MM.1S (cell line): ENCODE data around the gene PRSS2.

Source experiments
- DNase-seq: peaks from one replicate; pipeline ENCODE4 v3.0.0-alpha.2; 2015
- H2AFZ ChIP-seq: fragments of 300-600 bp; sonication (generic); 2 replicates; pipeline ENCODE4 v1.6.0; 2016; ENCODE audit warnings: antibody characterized with exemption, low read length
- H3F3A ChIP-seq: fragments of 300-600 bp; sonication (generic); 2 replicates; pipeline ENCODE4 v1.6.1; 2016; ENCODE audit warnings: mild to moderate bottlenecking, antibody characterized with exemption, low read length, moderate library complexity, mixed read lengths; ENCODE audit not compliant: insufficient read depth
- H3K27ac ChIP-seq: fragments of 300-600 bp; sonication (generic); 2 replicates; pipeline ENCODE4 v1.5.1; 2016; ENCODE audit warnings: mild to moderate bottlenecking, low read length
- H3K27me3 ChIP-seq: fragments of 300-600 bp; sonication (generic); replicated peaks from 2 replicates; pipeline ENCODE4 v1.6.0; 2016; ENCODE audit warnings: low read length; ENCODE audit not compliant: insufficient read depth
- H3K36me3 ChIP-seq: fragments of 300-600 bp; sonication (generic); replicated peaks from 2 replicates; pipeline ENCODE4 v1.6.1; 2016; ENCODE audit warnings: mild to moderate bottlenecking, low read length, mixed read lengths; ENCODE audit not compliant: insufficient read depth
- H3K4me1 ChIP-seq: fragments of 300-600 bp; sonication (generic); 2 replicates; pipeline ENCODE4 v1.6.1; 2016; ENCODE audit warnings: low read length, mixed read lengths
- H3K4me2 ChIP-seq: fragments of 300-600 bp; sonication (generic); 2 replicates; pipeline ENCODE4 v1.6.0; 2016; ENCODE audit warnings: low read depth, low read length
- H3K4me3 ChIP-seq: fragments of 300-600 bp; sonication (generic); 2 replicates; pipeline ENCODE4 v1.5.1; 2016; ENCODE audit warnings: low read length, mixed read lengths
- H3K79me2 ChIP-seq: fragments of 300-600 bp; sonication (generic); 2 replicates; pipeline ENCODE4 v1.6.1; 2016; ENCODE audit warnings: mixed run types, low read length, mixed read lengths
- H3K9ac ChIP-seq: fragments of 300-600 bp; sonication (generic); 2 replicates; pipeline ENCODE4 v1.6.1; 2016; ENCODE audit warnings: low read length, mixed read lengths
- H3K9me2 ChIP-seq: fragments of 300-600 bp; sonication (generic); replicated peaks from 2 replicates; pipeline ENCODE4 v1.6.1; 2016; ENCODE audit warnings: mild to moderate bottlenecking, low read length, mixed read lengths; ENCODE audit not compliant: insufficient read depth
- H3K9me3 ChIP-seq: fragments of 300-600 bp; sonication (generic); replicated peaks from 2 replicates; pipeline ENCODE4 v1.6.1; 2016; ENCODE audit warnings: mild to moderate bottlenecking, low read length, mixed read lengths; ENCODE audit not compliant: insufficient read depth
- H4K20me1 ChIP-seq: fragments of 300-600 bp; sonication (generic); 2 replicates; pipeline ENCODE4 v1.6.1; 2016; ENCODE audit warnings: mild to moderate bottlenecking, low read length, moderate library complexity, mixed read lengths; ENCODE audit not compliant: insufficient read depth
- CTCF ChIP-seq: fragments of 300-600 bp; sonication (generic); IDR thresholded peaks from 2 replicates; pipeline ENCODE4 v1.5.1; 2016; ENCODE audit warnings: antibody characterized with exemption, low read length, mixed read lengths
- EZH2 ChIP-seq: fragments of 300-600 bp; sonication (generic); optimal IDR thresholded peaks from 2 replicates; pipeline ENCODE3; 2017; ENCODE audit warnings: low read depth, mild to moderate bottlenecking, antibody characterized with exemption, low read length, mixed read lengths
- EZH2phosphoT487 ChIP-seq: fragments of 300-600 bp; sonication (generic); IDR thresholded peaks from 2 replicates; pipeline ENCODE4 v1.6.1; 2018; ENCODE audit warnings: antibody characterized with exemption, low read length

PRSS2 gene

GRCh38 chr7:142793156-142793555, 22.4 kb downstream of the PRSS2 start:
- Histone ChIP-seq H3K27ac (no peak overlapping the region), H3K79me2 (no peaks in the 10 kb centered on the region), H3K9me3 (no peaks in the 10 kb centered on the region), H3F3A (no peaks in the 10 kb centered on the region), H3K9me2 (no peaks in the 10 kb centered on the region), H3K4me3 (no peak overlapping the region), H3K9ac (no peak overlapping the region), H3K36me3 (no peaks in the 10 kb centered on the region), H4K20me1 (no peaks in the 10 kb centered on the region), H3K4me1 (peaks cover 7% of the 10 kb centered on the region; the same call in 1 of the 2 replicates), H3K27me3 (0 out of 2 replicates have a peak, but pooled peaks cover 14% of the 10 kb centered on the region), H2AFZ (no peak overlapping the region), H3K4me2 (no peak overlapping the region)
- no peak for TF ChIP-seq EZH2phosphoT487
- no peak for TF ChIP-seq CTCF
- TF ChIP-seq EZH2, result no peak
- no peak for DNase-seq

- Histone ChIP-seq H3K4me1 (no peaks in the 10 kb centered on the region), H3K4me2 (no peak overlapping the region)
- no peak for DNase-seq
Measured at GRCh38 chr7:142795339-142795863, 24.6 kb downstream of the PRSS2 start.

GRCh38 chr7:142796001-142796500, 25.3 kb downstream of the PRSS2 start:
- Histone ChIP-seq H3K27me3 (0 out of 2 replicates have a peak, but pooled peaks cover 14% of the 10 kb centered on the region), H3K79me2 (no peaks in the 10 kb centered on the region), H3K4me2 (no peak overlapping the region)

More at GRCh38 chr7:142795339-142795863, 24.6 kb downstream of the PRSS2 start:
- TF ChIP-seq EZH2phosphoT487 (no peak), CTCF (no peak), EZH2 (no peak)
- Histone ChIP-seq H3F3A (no peaks in the 10 kb centered on the region), H3K79me2 (no peaks in the 10 kb centered on the region), H3K27me3 (0 out of 2 replicates have a peak, but pooled peaks cover 14% of the 10 kb centered on the region), H3K9me2 (no peaks in the 10 kb centered on the region), H4K20me1 (no peaks in the 10 kb centered on the region), H3K9me3 (no peaks in the 10 kb centered on the region), H2AFZ (no peak overlapping the region), H3K9ac (no peak overlapping the region), H3K36me3 (no peaks in the 10 kb centered on the region), H3K27ac (no peak overlapping the region), H3K4me3 (no peak overlapping the region)

More at GRCh38 chr7:142796001-142796500, 25.3 kb downstream of the PRSS2 start:
- Histone ChIP-seq H3K9ac (no peak overlapping the region), H3K4me3 (no peak overlapping the region), H3F3A (no peaks in the 10 kb centered on the region), H4K20me1 (no peaks in the 10 kb centered on the region), H3K27ac (no peak overlapping the region), H3K4me1 (no peaks in the 10 kb centered on the region), H2AFZ (no peak overlapping the region), H3K36me3 (no peaks in the 10 kb centered on the region), H3K9me3 (no peaks in the 10 kb centered on the region), H3K9me2 (no peaks in the 10 kb centered on the region)
- no peak for TF ChIP-seq EZH2
- TF ChIP-seq CTCF, result no peak
- no peak for TF ChIP-seq EZH2phosphoT487
- DNase-seq, result no peak
